BE2C (cell line): ENCODE measurements around the gene RANBP10.

Experiments used
- DNase-seq: peaks from one replicate; pipeline ENCODE4 v3.0.0-alpha.2; 2020
- H3K27me3 ChIP-seq: fragments of 250-450 bp; sonication (Bioruptor Pico); 2 replicates; pipeline ENCODE4 v1.5.1; 2020; ENCODE audit warnings: mild to moderate bottlenecking
- H3K36me3 ChIP-seq: fragments of 250-450 bp; sonication (Bioruptor Pico); 2 replicates; pipeline ENCODE4 v1.5.1; 2020; ENCODE audit warnings: mild to moderate bottlenecking
- H3K4me1 ChIP-seq: fragments of 250-450 bp; sonication (Bioruptor Pico); 2 replicates; pipeline ENCODE4 v1.5.1; 2020
- H3K4me3 ChIP-seq: 2 replicates; pipeline ENCODE4 v1.5.1; 2011; ENCODE audit warnings: low read depth, low read length
- H3K9me3 ChIP-seq: fragments of 250-450 bp; sonication (Bioruptor Pico); 2 replicates; pipeline ENCODE4 v1.5.1; 2020
- CTCF ChIP-seq: IDR thresholded peaks from 2 replicates; pipeline ENCODE4 v1.5.1; 2012; ENCODE audit warnings: mild to moderate bottlenecking, low read depth, low read length

Gene RANBP10

GRCh38 chr16:67720236-67720635 lies 86.1 kb downstream of the RANBP10 start:
- H3K27me3 ChIP-seq = no peaks in the 10 kb centered on the region
- H3K36me3 ChIP-seq = no peaks in the 10 kb centered on the region
- H3K9me3 ChIP-seq = no peaks in the 10 kb centered on the region
- no peak for DNase-seq
- peak overlapping the region; percentile 75 for H3K4me3 ChIP-seq
- no peak for TF ChIP-seq CTCF
- H3K4me1 ChIP-seq = peaks cover 6% of the 10 kb centered on the region; the same call in 1 of the 2 replicates

GRCh38 chr16:67719778-67720144 lies 86.6 kb downstream of the RANBP10 start:
- peak; percentile 24 for DNase-seq
- Histone ChIP-seq H3K4me3 (peak overlapping the region; percentile 75), H3K27me3 (no peaks in the 10 kb centered on the region), H3K36me3 (no peaks in the 10 kb centered on the region), H3K9me3 (no peaks in the 10 kb centered on the region), H3K4me1 (peaks cover 6% of the 10 kb centered on the region; the same call in 1 of the 2 replicates)
- no peak for TF ChIP-seq CTCF

- peak; percentile 98 for DNase-seq
- peaks cover 6% of the 10 kb centered on the region; the same call in 1 of the 2 replicates for H3K4me1 ChIP-seq
- H3K4me3 ChIP-seq = peak within 1 kb of the TSS; percentile 75
- no peaks in the 10 kb centered on the region for H3K9me3 ChIP-seq
- no peak for TF ChIP-seq CTCF
- no peaks in the 10 kb centered on the region for H3K36me3 ChIP-seq
- H3K27me3 ChIP-seq = no peaks in the 10 kb centered on the region
Observed at GRCh38 chr16:67719048-67719777, 87.1 kb downstream of the RANBP10 start, which contains the start of gene GFOD2. TSS of gene GFOD2 (minus strand) at chr16:67719316. CDS start at chr16:67685715, 33,601 bp downstream.

- H3K27me3 ChIP-seq = no peaks in the 10 kb centered on the region
- H3K36me3 ChIP-seq = no peaks in the 10 kb centered on the region
- no peak for DNase-seq
- H3K4me1 ChIP-seq = peaks cover 6% of the 10 kb centered on the region; the same call in 1 of the 2 replicates
- peak overlapping the region; percentile 75 for H3K4me3 ChIP-seq
- TF ChIP-seq CTCF = no peak
- H3K9me3 ChIP-seq = no peaks in the 10 kb centered on the region
Observed at GRCh38 chr16:67718668-67719047, 87.7 kb downstream of the RANBP10 start.

- no peaks in the 10 kb centered on the region for H3K9me3 ChIP-seq
- DNase-seq = no peak
- H3K4me3 ChIP-seq = no peak overlapping the region
- peaks cover 6% of the 10 kb centered on the region; the same call in 1 of the 2 replicates for H3K4me1 ChIP-seq
- no peaks in the 10 kb centered on the region for H3K36me3 ChIP-seq
- no peak for TF ChIP-seq CTCF
- no peaks in the 10 kb centered on the region for H3K27me3 ChIP-seq
Observed at GRCh38 chr16:67716097-67716496, 90.3 kb downstream of the RANBP10 start.

GRCh38 chr16:67714522-67714921 lies 91.8 kb downstream of the RANBP10 start:
- Histone ChIP-seq H3K4me3 (no peak overlapping the region), H3K36me3 (no peaks in the 10 kb centered on the region), H3K27me3 (no peaks in the 10 kb centered on the region), H3K4me1 (peaks cover 6% of the 10 kb centered on the region; the same call in 1 of the 2 replicates), H3K9me3 (no peaks in the 10 kb centered on the region)
- TF ChIP-seq CTCF = no peak
- DNase-seq = no peak
